HG03354 (cell line): ENCODE measurements around the gene GULP1.

Experiments used
- ATAC-seq: cut with Tn5 transposase; IDR thresholded peaks from one replicate; pipeline ENCODE4 v1.9.1; 2021; ENCODE audit warnings: mild to moderate bottlenecking; ENCODE audit not compliant: unreplicated experiment, poor library complexity, severe bottlenecking

The GULP1 gene

DNA sequence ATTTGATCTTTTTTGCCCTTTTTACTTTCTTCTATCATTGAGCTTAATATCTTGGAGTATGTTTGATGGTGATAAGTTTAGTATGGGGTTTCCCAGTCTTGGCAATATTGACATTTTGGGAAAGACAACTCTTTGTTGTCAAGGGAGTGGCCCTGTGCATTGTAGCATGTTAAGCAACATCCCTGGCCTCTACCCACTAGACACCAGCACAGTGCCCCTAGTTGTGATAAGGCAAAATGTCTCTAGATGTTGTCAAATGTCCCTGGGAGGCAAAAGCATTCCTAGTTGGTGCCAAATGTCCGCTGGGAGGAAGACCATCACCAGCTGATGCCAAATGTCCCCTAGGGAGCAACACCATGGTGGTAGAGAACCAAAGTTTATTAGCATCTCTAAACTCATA lies 28.2 kb downstream of the GULP1 start:
- no peak for ATAC-seq

DNA sequence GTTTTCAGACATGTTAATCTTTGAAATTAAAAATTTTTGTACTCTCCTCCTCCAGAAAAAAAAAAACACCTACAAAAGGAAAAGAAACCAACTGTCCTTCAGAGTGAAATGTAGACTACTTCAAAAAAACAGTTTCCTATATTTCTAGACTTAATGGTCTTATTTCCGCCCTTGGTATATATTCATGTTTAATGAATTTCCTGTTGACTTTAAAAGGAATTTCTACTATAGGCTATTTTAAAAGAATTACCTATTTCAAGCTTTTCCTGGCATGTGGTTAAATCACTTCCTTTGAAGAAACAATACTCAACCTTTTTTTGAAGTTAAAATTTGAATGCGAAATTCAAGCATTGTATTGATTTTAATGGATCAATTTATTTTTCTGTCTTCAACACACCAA lies 29.2 kb downstream of the GULP1 start:
- ATAC-seq, result no peak

DNA sequence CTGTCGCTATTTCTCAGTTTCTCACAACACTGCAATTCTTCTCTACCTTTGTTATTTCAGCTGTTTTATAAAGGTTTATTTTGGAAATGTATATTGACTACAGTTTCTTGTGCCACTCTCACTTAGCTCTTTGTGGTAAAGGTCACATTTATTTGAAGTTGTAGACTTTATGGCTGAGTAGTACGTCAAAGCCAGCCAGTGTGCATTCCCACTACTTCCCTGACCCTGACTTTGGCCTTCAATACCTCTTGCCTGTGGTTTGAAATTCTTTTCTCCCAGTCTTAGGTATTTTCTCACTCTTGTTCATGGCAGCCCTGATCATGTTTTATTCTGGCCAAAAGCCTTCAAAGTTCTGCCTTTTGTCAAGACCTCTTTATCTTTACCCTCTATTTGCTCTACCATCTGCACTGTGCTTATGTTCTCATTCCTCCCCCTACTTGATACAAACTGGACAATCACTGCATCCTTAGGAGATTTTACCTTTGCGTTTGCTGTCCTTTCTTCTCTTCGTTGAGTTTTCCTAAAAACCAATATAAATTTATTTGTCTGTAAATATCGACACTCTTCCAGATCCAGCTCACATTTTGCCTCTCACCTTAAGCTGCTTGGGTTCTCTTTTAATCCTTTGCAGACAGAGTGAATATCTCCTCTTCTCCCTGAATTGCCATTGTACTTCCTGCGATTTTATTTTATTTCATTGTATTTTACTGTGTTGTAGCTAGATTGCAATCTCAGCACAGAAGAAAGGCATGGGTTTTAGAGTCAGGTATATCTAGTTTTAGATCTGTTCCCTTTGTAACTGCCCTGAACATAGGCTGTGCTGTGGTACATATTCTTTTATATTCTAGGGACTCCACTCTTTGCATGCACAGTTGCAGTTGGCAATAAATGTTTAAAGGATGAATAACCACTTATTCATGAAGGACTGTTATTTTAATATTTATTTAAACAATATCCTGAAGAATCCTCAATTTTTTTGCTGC lies 31.2 kb downstream of the GULP1 start:
- no peak for ATAC-seq

DNA sequence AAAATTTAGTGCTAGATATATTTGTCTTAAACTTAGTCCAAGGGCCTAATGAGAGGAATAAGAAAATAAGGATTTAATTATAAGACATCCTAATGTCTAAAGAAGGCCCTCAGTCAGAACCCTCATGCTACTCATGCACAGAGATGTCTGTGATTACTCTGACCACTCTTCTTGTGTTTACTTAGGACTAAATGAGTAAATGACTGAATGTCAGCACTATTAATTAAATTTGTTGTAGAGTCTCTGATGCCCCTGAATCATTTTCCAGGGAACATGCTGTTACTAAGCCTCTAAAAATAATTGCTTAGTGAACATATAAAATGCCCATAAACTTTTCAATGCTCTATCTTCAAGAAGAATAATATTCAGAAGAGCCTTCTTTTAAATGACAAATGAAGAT lies 32.4 kb downstream of the GULP1 start:
- no peak for ATAC-seq

DNA sequence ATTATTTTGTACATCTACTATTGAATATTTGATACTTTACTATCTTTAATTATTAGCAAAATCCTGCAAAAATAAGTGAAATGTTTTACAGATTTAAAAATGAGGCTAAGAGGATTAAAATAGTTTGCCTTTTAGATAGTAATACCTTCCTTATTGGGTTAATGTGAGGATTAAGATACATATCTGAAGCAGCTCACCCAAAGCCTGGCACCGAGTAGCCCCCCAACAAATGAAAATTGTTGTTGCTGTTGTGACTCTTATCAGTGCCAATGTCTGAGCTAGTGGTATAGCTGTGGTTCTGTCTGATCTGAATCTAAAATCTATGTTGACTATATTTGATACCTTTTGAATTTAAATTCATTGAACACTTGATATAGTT lies 34.6 kb downstream of the GULP1 start:
- ATAC-seq, result no peak

DNA sequence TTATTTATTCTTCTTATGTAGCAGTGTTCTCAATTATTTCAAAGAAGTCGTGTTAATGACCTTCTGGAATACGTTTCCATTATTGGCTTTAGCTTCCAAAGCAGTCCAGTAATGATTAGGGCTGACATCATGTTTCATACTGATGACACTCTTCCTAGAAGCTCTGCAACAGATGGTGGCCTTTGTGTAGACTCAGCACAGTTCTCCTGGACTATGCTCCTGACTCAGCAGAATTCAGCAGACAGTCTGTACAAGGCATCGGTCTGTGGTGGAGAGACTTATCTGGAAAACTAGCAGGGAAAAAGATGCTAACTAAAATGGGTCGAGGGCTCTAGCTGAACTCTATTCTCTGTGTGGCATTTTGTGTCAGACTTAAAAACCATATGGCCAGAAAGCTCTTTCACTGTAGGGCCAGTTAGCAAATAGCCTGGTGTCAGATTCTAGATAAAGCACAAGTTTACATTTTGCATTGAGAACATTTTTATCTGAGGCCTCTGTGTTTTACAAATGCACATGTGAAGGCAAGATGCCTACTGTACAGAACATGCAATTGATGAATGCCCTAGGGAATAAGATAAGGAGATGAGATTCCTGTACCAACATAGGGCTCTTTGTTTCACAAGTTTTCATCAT lies 35.1 kb downstream of the GULP1 start:
- ATAC-seq, result no peak

DNA sequence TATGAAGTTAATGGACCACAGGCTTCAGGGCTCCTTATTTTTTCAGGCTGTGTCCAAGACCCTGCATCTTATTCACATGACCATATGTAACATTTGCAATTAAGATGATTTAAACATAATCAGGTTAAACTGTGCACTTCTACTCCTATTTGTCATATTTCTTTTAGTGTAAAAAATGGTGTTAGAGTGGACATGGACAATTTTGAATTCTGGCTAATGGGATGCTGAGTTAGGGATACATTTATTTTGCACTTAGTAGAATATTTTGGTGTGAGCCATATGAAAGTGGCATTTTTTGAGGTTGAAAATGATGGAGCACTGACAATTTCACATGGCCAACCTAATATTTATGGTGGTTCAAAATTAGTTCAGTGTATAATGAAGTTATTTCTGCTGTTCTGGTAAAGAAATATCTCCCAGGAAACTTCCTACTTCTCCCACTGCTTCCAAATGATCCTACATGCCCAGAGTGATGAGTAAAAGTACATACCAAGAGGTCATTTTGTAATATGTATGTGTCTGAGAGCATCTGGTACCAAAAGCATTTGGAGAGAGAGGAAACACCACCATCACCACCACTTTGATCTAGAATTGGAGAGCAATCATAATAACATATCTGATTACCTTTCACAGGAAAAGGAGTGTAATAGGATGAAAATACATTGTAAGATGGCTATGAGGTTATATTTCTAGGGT lies 36.0 kb downstream of the GULP1 start:
- ATAC-seq, result no peak

DNA sequence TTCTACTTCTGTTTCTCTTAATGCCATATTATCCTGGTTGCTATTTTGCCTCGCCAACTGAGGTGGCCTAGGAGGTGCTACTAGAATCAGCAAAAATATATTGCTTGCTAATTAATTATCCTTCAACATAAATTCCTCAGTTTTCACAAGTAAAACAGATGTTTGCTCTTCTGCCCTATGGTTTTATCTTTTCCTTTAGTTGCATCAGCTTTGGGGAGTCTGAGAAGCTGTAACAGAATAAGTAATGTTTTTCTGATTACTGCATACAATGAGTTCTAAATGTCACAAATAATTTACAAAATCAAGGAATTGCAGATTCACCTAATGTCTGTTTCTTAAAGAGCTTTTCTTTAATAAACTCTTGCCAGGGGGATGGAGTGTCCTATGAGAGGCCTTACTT lies 36.7 kb downstream of the GULP1 start:
- ATAC-seq, result no peak

DNA sequence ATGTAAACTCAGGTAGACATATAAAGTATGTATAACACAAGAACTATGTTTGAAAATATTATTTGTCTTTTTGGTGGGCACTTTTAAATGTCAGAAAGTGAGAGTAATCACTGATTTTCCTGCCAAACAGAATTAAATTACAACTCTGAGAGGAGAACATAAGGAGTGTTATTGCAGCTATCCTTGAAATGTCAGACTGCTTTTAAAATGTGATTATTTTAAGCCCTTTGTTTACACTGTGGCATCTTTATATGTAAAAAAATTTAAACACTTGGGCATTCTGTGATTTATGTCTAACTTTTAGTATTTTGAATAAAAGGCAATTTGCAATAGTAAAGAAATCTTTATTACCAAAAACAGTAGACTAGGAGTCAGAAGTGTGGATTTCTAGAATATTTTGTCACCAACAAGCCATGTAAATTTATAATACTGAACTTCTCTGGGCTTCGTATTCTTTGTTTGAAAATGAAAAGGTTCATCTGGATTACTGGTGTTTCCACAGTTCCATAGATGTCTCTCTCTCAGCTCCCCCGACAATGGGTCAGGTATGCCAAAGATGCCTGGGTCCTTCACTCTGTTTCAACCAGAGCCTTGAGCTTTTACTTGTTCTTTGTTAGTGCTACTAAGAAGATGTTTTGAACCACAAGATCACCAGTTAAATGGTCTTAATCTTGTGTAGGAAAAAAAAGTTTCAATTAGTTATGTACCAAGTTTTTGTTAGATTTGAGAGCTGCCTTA lies 38.8 kb downstream of the GULP1 start:
- ATAC-seq, result no peak

DNA sequence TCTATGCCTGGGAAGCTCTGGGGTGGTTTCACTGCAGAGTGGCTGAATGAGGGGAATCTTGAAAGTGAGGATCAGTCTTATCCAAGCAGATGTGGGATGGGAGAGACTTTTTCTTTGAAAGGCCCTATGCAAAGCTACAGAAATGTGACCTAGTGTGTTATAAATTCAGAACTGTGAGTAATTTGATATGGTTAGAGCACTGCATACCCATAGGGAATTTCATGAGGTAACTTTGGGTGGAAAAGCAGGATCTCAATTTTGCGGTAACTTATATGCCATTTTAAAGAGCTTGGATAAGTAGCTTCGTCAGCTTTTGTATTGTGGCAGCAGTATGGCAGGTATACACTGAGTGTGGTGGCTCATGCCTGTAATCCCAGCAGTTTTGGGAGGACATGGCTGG lies 40.9 kb downstream of the GULP1 start:
- ATAC-seq, result no peak

DNA sequence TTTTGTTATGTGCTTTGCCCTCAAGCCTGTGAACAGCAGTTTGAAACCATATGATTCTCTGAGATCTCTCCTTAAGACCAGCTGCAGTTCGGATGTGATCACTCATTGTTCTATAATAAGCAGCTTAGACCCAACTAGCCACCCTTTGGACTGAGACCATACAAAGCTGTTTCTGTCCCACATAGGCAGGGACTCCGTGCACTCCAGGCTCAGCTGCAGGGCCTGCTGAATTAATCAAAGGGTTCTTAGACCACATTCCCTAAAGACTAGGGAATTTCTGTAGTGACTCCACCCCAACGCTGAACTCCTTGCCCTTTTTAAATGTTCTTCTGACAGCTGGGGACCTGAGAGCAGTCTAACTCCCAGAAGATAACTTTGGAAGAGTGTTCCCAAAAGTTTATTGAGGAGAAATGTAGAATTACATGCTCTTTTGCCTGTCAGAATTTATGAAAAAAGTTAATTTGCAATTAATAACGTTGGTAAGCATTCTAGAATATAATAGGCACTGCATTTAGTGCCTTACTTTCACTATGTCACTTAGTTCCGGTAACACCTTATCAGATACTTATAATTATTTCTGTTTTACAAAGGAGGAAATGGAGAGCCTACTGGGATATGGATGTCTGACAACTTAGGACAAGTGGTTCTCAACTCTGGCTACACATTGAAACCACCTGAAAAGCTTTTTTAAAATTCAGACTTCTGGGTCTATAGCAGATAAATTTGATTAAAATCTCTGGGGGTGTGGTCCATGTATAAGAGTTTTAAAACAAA lies 42.3 kb downstream of the GULP1 start:
- ATAC-seq, result no peak

DNA sequence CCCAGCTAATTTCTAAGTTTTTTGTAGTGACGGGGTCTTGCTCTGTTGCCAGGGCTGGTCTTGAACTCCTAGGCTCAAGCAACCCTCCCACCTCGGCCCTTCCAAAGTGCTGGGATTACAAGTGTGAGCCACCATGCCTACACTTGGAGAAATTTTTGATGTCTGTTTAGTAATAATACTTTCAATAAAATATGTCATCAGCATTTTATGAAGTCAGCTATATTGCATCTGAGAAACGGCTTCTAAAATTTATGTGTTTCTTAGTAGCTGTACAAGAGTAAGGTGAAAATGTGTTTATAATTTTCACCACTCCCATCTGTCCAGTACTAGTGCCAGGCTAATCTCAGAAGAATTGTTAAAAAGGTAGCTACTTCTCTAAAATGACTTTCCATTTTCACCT lies 46.8 kb downstream of the GULP1 start:
- ATAC-seq, result no peak

DNA sequence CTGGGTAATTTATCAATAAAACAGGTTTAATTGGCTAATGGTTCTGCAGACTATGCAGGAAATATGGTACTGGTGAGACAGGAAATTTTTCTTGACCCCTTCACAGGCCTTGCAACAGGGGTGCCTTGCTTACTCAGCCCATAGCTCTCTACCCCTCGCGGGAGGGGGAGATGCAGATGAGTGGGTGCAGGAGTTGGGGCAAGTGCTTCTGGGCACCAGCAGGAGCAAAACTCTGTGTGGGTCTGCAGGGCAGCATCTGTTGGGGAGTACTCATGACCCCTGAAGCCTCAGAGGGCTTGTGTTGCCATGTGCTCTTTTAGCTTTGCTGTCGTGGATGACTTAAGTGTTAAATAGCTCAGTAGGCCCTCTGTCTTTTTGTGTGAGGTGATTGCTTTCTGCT lies 48.6 kb downstream of the GULP1 start:
- ATAC-seq, result no peak

DNA sequence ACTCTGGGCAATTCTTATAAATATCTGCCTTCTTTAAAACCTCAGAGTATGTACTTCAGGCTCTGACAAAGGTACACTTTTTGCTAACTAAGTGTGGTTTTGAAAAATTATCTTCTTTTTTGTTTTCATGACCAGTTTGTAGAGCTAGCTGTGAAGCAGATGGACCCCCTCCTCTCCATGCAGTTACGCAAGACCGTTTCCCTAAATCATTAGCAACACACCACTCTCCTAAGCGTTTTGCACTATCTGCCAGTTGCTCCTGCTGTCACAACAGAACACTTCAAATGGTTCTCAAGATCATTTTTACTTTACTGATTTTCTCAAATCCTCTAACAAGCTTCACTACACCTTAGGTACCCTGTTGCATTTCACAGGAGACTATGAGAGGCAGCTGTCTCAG lies 53.3 kb downstream of the GULP1 start:
- no peak for ATAC-seq

DNA sequence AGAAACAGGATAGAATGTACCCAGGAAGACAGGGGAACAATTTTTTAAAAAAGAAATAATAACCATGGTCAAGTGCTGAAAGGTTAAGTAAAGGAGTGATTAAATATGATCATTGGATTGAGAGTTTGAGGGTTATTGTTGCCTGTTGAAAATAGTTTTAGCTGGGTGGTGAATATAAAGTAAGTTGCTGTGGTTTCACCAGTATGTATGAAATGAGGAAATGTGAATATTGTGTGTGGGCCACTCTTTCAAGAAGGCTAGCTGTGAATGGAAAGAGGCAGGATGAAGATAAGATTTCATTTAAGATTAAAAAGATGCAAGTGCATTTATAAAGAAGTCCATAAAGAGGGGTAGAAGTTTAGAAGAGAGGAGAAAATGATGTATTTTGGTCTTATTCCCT lies 53.8 kb downstream of the GULP1 start:
- ATAC-seq, result no peak

DNA sequence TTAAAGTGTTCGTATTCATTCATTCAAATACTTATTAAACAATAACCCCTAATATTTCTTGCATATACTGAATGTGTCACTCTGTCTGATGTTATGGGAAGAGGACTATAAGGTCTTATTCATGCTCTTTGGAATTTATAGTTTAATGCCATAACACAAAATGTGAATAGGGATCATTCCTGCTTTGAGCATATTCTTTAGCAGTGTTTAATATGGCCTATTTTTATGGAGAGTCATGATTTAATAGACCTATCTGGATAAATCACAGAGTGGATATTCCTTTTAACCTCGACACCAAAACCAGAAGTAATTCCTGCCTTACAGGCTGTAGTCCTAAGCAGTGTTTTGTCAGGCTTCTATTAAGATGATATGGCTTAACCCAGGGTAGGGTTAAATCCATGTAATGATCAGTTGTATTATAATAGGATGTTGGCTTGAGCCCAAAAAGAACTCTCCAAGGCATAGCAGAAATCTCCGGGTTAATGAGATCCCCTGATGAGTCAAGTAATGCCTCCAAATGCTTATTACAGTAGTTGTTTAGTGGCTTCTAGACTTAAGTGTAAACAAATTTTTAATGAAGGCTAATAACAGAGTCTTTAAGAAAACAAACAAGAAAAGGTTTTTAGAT lies 54.3 kb downstream of the GULP1 start:
- ATAC-seq, result no peak

DNA sequence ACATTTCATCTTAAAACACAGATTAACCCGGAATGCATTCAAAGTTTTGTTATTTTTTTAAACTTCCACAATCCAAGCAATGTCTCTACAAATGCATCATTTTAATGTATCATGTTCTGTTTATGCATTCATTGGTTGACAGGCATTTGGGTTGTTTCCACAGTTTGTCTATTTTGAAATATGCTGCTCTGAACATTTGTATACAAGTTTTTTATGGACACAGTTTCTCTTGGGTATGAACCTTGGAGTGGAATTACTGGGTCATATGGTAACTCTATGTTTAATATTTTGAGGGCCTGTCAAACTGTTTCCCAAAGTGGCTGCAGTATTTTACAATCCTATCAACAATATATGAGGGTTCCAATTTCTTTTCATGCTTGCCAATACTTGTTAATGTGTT lies 57.3 kb downstream of the GULP1 start:
- ATAC-seq, result no peak

DNA sequence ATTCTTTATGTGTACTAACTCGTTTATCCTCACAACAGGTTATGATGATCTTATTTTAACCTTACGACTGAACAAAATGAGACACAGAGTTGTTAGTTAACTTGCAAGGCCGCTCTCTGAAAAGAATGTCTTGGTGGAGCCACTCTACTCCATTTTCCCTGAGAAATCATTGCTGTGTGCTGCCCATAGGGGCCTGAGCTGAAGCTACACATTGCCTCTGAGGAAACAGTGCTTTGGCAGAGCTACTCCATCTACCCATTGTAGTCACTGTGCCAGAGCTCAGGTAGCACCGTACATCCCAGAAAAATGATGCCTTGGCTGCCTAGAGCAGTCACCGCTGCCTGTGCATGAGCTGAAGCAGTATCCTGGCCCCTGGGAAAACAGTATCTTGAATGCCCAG lies 61.6 kb downstream of the GULP1 start:
- ATAC-seq, result no peak
